Ramos (cell line): ENCODE data around the gene KRI1.
"Not testable (repeated sequence)": the region's sequence is repeated elsewhere in the genome, so short reads cannot be mapped to it uniquely, and the experiment has no call there.

ENCODE experiments used
- in situ Hi-C: fragments of 300-500 bp; cut with MboI; formaldehyde crosslinking; loops from one replicate; pipeline ENCODE4 v1.14.3; 2022; ENCODE audit warnings: low sequenced_read_pairs; ENCODE audit not compliant: unreplicated experiment

KRI1 gene

GRCh38 chr19:10577951-10578350 is 12.1 kb upstream of the KRI1 start:
- in situ Hi-C loops = no loop called here

- in situ Hi-C loops = no loop called here
Observed at GRCh38 chr19:10575011-10575716, 9.4 kb upstream of the KRI1 start.

- in situ Hi-C loops = no loop called here
Observed at GRCh38 chr19:10574462-10574861, 8.7 kb upstream of the KRI1 start.

GRCh38 chr19:10573793-10574192 is 8.0 kb upstream of the KRI1 start:
- in situ Hi-C loops = not testable (repeated sequence)

GRCh38 chr19:10568826-10569651 is 3.2 kb upstream of the KRI1 start, which contains the start of gene CDKN2D:
CDKN2D (minus strand) TSS chr19:10568979; CDS start chr19:10568653, 326 bp downstream.
- in situ Hi-C loops = no loop called here

- in situ Hi-C loops = no loop called here
Observed at GRCh38 chr19:10568062-10568825, 2.4 kb upstream of the KRI1 start.

- in situ Hi-C loops = no loop called here
Observed at GRCh38 chr19:10567656-10568055, 1.8 kb upstream of the KRI1 start.

GRCh38 chr19:10566658-10567410 is 1.0 kb upstream of the KRI1 start:
- in situ Hi-C loops = no loop called here

GRCh38 chr19:10566408-10566657 is 523 bp upstream of the KRI1 start:
- in situ Hi-C loops = no loop called here

- in situ Hi-C loops = no loop called here
Observed at GRCh38 chr19:10565028-10565566, 713 bp downstream of the KRI1 start.

- in situ Hi-C loops = no loop called here
Observed at GRCh38 chr19:10562609-10563008, 3.2 kb downstream of the KRI1 start.

GRCh38 chr19:10560154-10560553 is 5.7 kb downstream of the KRI1 start:
- in situ Hi-C loops = no loop called here

GRCh38 chr19:10557603-10558197 is 8.1 kb downstream of the KRI1 start:
- in situ Hi-C loops = no loop called here

- in situ Hi-C loops = no loop called here
Observed at GRCh38 chr19:10555610-10555973, 10.2 kb downstream of the KRI1 start.

GRCh38 chr19:10554760-10555609 is 10.8 kb downstream of the KRI1 start:
- in situ Hi-C loops = no loop called here

- in situ Hi-C loops = no loop called here
Observed at GRCh38 chr19:10553943-10554381, 11.8 kb downstream of the KRI1 start.

- in situ Hi-C loops = no loop called here
Observed at GRCh38 chr19:10553087-10553667, 12.6 kb downstream of the KRI1 start.

- in situ Hi-C loops = no loop called here
Observed at GRCh38 chr19:10552510-10553053, 13.2 kb downstream of the KRI1 start.
